ENCODE data around the gene A3GALT2. TPM values are rescaled to one million over a fixed set of nuclear protein-coding genes. Genes with fewer than 3 reads are reported as not detected.

A3GALT2 gene
- total and polyA plus RNA-seq, 9 of the 15 experiments (the other 6 are each of a cell fraction or from before 2014, with no cell fraction given) = not detected

- TF ChIP-seq NRF1 (conservative IDR thresholded peaks at IDR 0.05 in 1 of 2, IDR thresholded peaks at IDR 0.05 in 1 of 2) (no peak), ZNF24 (IDR thresholded peaks at IDR 0.05) (no peak), ZNF449 (CRISPR knock-in tag; IDR thresholded peaks at IDR 0.05) (no peak), MEF2D (tag; conservative IDR thresholded peaks at IDR 0.05; ENCODE audit: low read depth) (no peak)
Measured at GRCh38 chr1:33272930-33273329, 48.0 kb downstream of the A3GALT2 start (continued).

GRCh38 chr1:33272509-33272908 lies 48.4 kb downstream of the A3GALT2 start:
- Histone ChIP-seq H3K9me1 (ENCODE audit: control insufficient read depth, insufficient read depth, low read length) (no peaks in the 10 kb centered on the region), H3K79me2 (ENCODE audit: control insufficient read depth, insufficient read depth, low read length) (no peaks in the 10 kb centered on the region), H3K4me1 (replicated peaks in 1 of 2; ENCODE audit: control insufficient read depth in 2 of 2, insufficient read depth in 2 of 2, low read length in 2 of 2) (peaks cover 3 to 11% of the 10 kb centered on the region in 2 experiments; a peak in 4 of 5 replicates), H4K20me1 (replicated peaks; ENCODE audit: control insufficient read depth, insufficient read depth, low read length) (peaks cover 7% of the 10 kb centered on the region; the same call in 1 of the 2 replicates), H3K9me3 (replicated peaks; ENCODE audit: control insufficient read depth, insufficient read depth, low read depth, low read length) (no peaks in the 10 kb centered on the region), H3K9ac (ENCODE audit: insufficient read depth in 1 of 2, low read depth in 2 of 2, low read length in 2 of 2) (no peak overlapping the region), H2AFZ (ENCODE audit: low read depth, low read length) (no peak overlapping the region), H3K27me3 (ENCODE audit: control insufficient read depth in 2 of 2, insufficient read depth in 2 of 2, low read length in 2 of 2) (peaks cover 2 to 46% of the 10 kb centered on the region in 2 experiments; a peak in 4 of 5 replicates), H3K4me2 (ENCODE audit: insufficient read depth, low read length) (no peak overlapping the region), H3K36me3 (ENCODE audit: control insufficient read depth, insufficient read depth, low read length) (no peaks in the 10 kb centered on the region), H3K4me3 (no peak overlapping the region), H3K27ac (ENCODE audit: extremely low read depth, low read depth, low read length) (no peak overlapping the region)
- in situ Hi-C loops (cut with MboI) (no loop called here), intact Hi-C loops (cut with micrococcal nuclease) (no loop called here)
- 0% methylated on average over 3 of the region's 3 CpGs for WGBS (ENCODE audit: insufficient coverage, low coverage, missing lambda C conversion rate)
- POLR2A ChIA-PET = interaction anchor here (0.6 kb wide), 1 partner anchor 231 kb away, joined by 4 read pairs; no protein-coding TSS in a partner anchor
- no TSS peak for BruUV-seq (replicated peaks)
- CTCF ChIA-PET (ENCODE audit: low intra/inter-chr PET ratio) = no interaction called here
- FAIRE-seq (no peak), DNase-seq (ENCODE audit: extremely low read depth in 1 of 4, low spot score in 3 of 4) (no peak), ATAC-seq (no peak)
- TF ChIP-seq ESRRA (IDR thresholded peaks at IDR 0.05; ENCODE audit: borderline replicate concordance, low read depth) (no peak), ETV5 (CRISPR knock-in tag; IDR thresholded peaks at IDR 0.05; ENCODE audit: low read depth) (no peak), GMEB1 (CRISPR knock-in tag; IDR thresholded peaks at IDR 0.05) (no peak), ZNF263 (CRISPR knock-in tag; IDR thresholded peaks at IDR 0.05; ENCODE audit: borderline replicate concordance) (no peak), ZNF324 (CRISPR knock-in tag; IDR thresholded peaks at IDR 0.05) (no peak)
